T-helper 22 cell (primary cell): ENCODE measurements around the gene AIFM2.
"Not testable (repeated sequence)": the region's sequence is repeated elsewhere in the genome, so short reads cannot be mapped to it uniquely, and the experiment has no call there.

Experiments
- DNase-seq: peaks from one replicate; pipeline ENCODE4 v3.0.0-alpha.2; 2020; ENCODE audit warnings: low read depth

AIFM2 gene

GRCh38 chr10:70145666-70146488 is 13.3 kb upstream of the AIFM2 start:
- DNase-seq = peak; percentile 66

- peak; percentile 5 for DNase-seq
These were observed 12.6 kb upstream of the AIFM2 start for GRCh38 chr10:70145166-70145665.

- no peak for DNase-seq
These were observed 11.9 kb upstream of the AIFM2 start for GRCh38 chr10:70144372-70145110.

GRCh38 chr10:70142555-70142954 is 9.9 kb upstream of the AIFM2 start:
- DNase-seq = no peak

GRCh38 chr10:70140297-70140696 is 7.7 kb upstream of the AIFM2 start:
- DNase-seq = no peak

GRCh38 chr10:70139997-70140250 is 7.3 kb upstream of the AIFM2 start:
- no peak for DNase-seq

- DNase-seq = no peak
These were observed 6.7 kb upstream of the AIFM2 start for GRCh38 chr10:70139151-70139996.

GRCh38 chr10:70137927-70138883 is 5.6 kb upstream of the AIFM2 start:
- DNase-seq = no peak

- DNase-seq = no peak
These were observed 4.5 kb upstream of the AIFM2 start for GRCh38 chr10:70137135-70137534.

- no peak for DNase-seq
These were observed 3.1 kb upstream of the AIFM2 start for GRCh38 chr10:70135684-70136083.

GRCh38 chr10:70135046-70135445 is 2.4 kb upstream of the AIFM2 start:
- no peak for DNase-seq

- DNase-seq = no peak
These were observed 1.1 kb downstream of the AIFM2 start for GRCh38 chr10:70131560-70131937.

- no peak for DNase-seq
These were observed 1.6 kb downstream of the AIFM2 start for GRCh38 chr10:70130878-70131559.

GRCh38 chr10:70126700-70127395 is 5.8 kb downstream of the AIFM2 start:
- no peak for DNase-seq

GRCh38 chr10:70125918-70126552 is 6.6 kb downstream of the AIFM2 start:
- DNase-seq = no peak

- DNase-seq = no peak
These were observed 7.7 kb downstream of the AIFM2 start for GRCh38 chr10:70124918-70125317.

- no peak for DNase-seq
These were observed 8.2 kb downstream of the AIFM2 start for GRCh38 chr10:70124415-70124814.

- no peak for DNase-seq
These were observed 8.8 kb downstream of the AIFM2 start for GRCh38 chr10:70123817-70124216.

GRCh38 chr10:70123166-70123565 is 9.5 kb downstream of the AIFM2 start:
- DNase-seq = not testable (repeated sequence)

- DNase-seq = no peak
These were observed 9.9 kb downstream of the AIFM2 start for GRCh38 chr10:70122742-70123141.
